ENCODE data around the gene SMG7. TPM values are rescaled to one million over a fixed set of nuclear protein-coding genes. Genes with fewer than 3 reads are reported as not detected.
A peak's percentile ranks its signal among the peaks of the same experiment; 100 is the strongest.

SMG7 gene
- total RNA-seq, 1 experiment from 2014 or later: 72.9 TPM

- POLR2A ChIA-PET (ENCODE audit: unreplicated experiment): no interaction called here
- TF ChIP-seq CTCF (conservative IDR thresholded peaks at IDR 0.05): no peak
- TF ChIP-seq EZH2 (IDR thresholded peaks at IDR 0.05; ENCODE audit: low read depth): no peak
- no TSS peak for BruUV-seq (replicated peaks)
These were observed 112.7 kb downstream of the SMG7 start for GRCh38 chr1:183585038-183585437.

GRCh38 chr1:183586455-183586854, 114.2 kb downstream of the SMG7 start:
- no TSS peak for BruUV-seq (replicated peaks)
- CTCF ChIA-PET: no interaction called here
- H3K4me1 ChIP-seq (replicated peaks; ENCODE audit: insufficient read depth): peaks cover 30% of the 10 kb centered on the region
- DNase-seq: peak in 1 of 2 experiments; percentile 22
- intact Hi-C loops (cut with micrococcal nuclease; ENCODE audit: unreplicated experiment): no loop called here
- no peak overlapping the region for H3K4me2 ChIP-seq
- H3K4me3 ChIP-seq: no peak overlapping the region
- no peak overlapping the region for H2AFZ ChIP-seq
- TF ChIP-seq CTCF (conservative IDR thresholded peaks at IDR 0.05) (no peak), EZH2 (IDR thresholded peaks at IDR 0.05; ENCODE audit: low read depth) (no peak)
- no peaks in the 10 kb centered on the region for H4K20me1 ChIP-seq (ENCODE audit: insufficient read depth)
- POLR2A ChIA-PET (ENCODE audit: unreplicated experiment): interaction anchor here (0.8 kb wide), 1 partner anchor 13 kb away, joined by 6 read pairs; no protein-coding TSS in a partner anchor
- H3F3A ChIP-seq (ENCODE audit: insufficient read depth, low read depth): peaks cover 6% of the 10 kb centered on the region; the same call in 1 of the 2 replicates
- H3K27me3 ChIP-seq (ENCODE audit: insufficient read depth, low read depth): no peaks in the 10 kb centered on the region
- no peaks in the 10 kb centered on the region for H3K36me3 ChIP-seq (ENCODE audit: low read depth)
- no peaks in the 10 kb centered on the region for H3K9me2 ChIP-seq (ENCODE audit: insufficient read depth)
- no peaks in the 10 kb centered on the region for H3K79me2 ChIP-seq (ENCODE audit: low read depth)
- H3K27ac ChIP-seq: no peak overlapping the region
- H3K9me3 ChIP-seq (ENCODE audit: insufficient read depth, low read depth): no peaks in the 10 kb centered on the region

More at GRCh38 chr1:183585038-183585437, 112.7 kb downstream of the SMG7 start:
- DNase-seq: peak in 1 of 2 experiments; percentile 33
- CTCF ChIA-PET: no interaction called here
- Histone ChIP-seq H3K36me3 (ENCODE audit: low read depth) (no peaks in the 10 kb centered on the region), H3K79me2 (ENCODE audit: low read depth) (no peaks in the 10 kb centered on the region), H3K4me1 (replicated peaks; ENCODE audit: insufficient read depth) (peaks cover 15% of the 10 kb centered on the region), H3K9me3 (ENCODE audit: insufficient read depth, low read depth) (no peaks in the 10 kb centered on the region), H3K4me3 (no peak overlapping the region), H3K9me2 (ENCODE audit: insufficient read depth) (no peaks in the 10 kb centered on the region), H3K4me2 (no peak overlapping the region), H3K27ac (no peak overlapping the region), H2AFZ (no peak overlapping the region), H3F3A (ENCODE audit: insufficient read depth, low read depth) (no peaks in the 10 kb centered on the region), H4K20me1 (ENCODE audit: insufficient read depth) (no peaks in the 10 kb centered on the region), H3K27me3 (ENCODE audit: insufficient read depth, low read depth) (no peaks in the 10 kb centered on the region)
- intact Hi-C loops (cut with micrococcal nuclease; ENCODE audit: unreplicated experiment): no loop called here

GRCh38 chr1:183586926-183587325, 114.6 kb downstream of the SMG7 start:
- Histone ChIP-seq H3K27ac (no peak overlapping the region), H3K36me3 (ENCODE audit: low read depth) (no peaks in the 10 kb centered on the region), H3F3A (ENCODE audit: insufficient read depth, low read depth) (peaks cover 6% of the 10 kb centered on the region; the same call in 1 of the 2 replicates), H3K9me3 (ENCODE audit: insufficient read depth, low read depth) (no peaks in the 10 kb centered on the region), H3K4me3 (no peak overlapping the region), H3K9me2 (ENCODE audit: insufficient read depth) (no peaks in the 10 kb centered on the region), H4K20me1 (ENCODE audit: insufficient read depth) (no peaks in the 10 kb centered on the region), H3K4me1 (replicated peaks; ENCODE audit: insufficient read depth) (peaks cover 32% of the 10 kb centered on the region), H3K79me2 (ENCODE audit: low read depth) (no peaks in the 10 kb centered on the region), H3K4me2 (no peak overlapping the region), H3K27me3 (ENCODE audit: insufficient read depth, low read depth) (no peaks in the 10 kb centered on the region), H2AFZ (no peak overlapping the region)
- intact Hi-C loops (cut with micrococcal nuclease; ENCODE audit: unreplicated experiment): no loop called here
- TF ChIP-seq EZH2 (IDR thresholded peaks at IDR 0.05; ENCODE audit: low read depth) (no peak), CTCF (conservative IDR thresholded peaks at IDR 0.05) (no peak)
- CTCF ChIA-PET: no interaction called here
- POLR2A ChIA-PET (ENCODE audit: unreplicated experiment): no interaction called here
- peak in 1 of 2 experiments; percentile 5 for DNase-seq
- BruUV-seq (replicated peaks): no TSS peak

Measured in PC-9 (cell line).